Measurements from ENCODE around the gene PLEKHM3. TPM values are rescaled to one million over a fixed set of nuclear protein-coding genes. Genes with fewer than 3 reads are reported as not detected.
"Not testable (repeated sequence)": the region's sequence is repeated elsewhere in the genome, so short reads cannot be mapped to it uniquely, and the experiment has no call there.

PLEKHM3 gene
- total RNA-seq, 3 donors from 2014 or later (not counting 1 experiment from before 2014, with no cell fraction given), result 21.7 to 27.7 (median 26.3) TPM

GRCh38 chr2:207812058-207812725 is 213.1 kb downstream of the PLEKHM3 start:
- no peaks in the 10 kb centered on the region for H3K27me3 ChIP-seq (ENCODE audit: control insufficient read depth, insufficient read depth, low read length)
- H3K27ac Mint-ChIP-seq, result no peak overlapping the region
- H3K9me3 ChIP-seq (ENCODE audit: control insufficient read depth, insufficient read depth, low read length), result no peaks in the 10 kb centered on the region
- no peaks in the 10 kb centered on the region for H3K4me1 Mint-ChIP-seq
- no peak for DNase-seq
- no peaks in the 10 kb centered on the region for H3K4me1 ChIP-seq (ENCODE audit: control insufficient read depth, insufficient read depth, low read length)
- no peaks in the 10 kb centered on the region for H3K27me3 Mint-ChIP-seq (ENCODE audit: low read depth in 2 of 2)
- H3K4me3 ChIP-seq (ENCODE audit: low read length), result no peak overlapping the region
- TF ChIP-seq, protein P1, sequence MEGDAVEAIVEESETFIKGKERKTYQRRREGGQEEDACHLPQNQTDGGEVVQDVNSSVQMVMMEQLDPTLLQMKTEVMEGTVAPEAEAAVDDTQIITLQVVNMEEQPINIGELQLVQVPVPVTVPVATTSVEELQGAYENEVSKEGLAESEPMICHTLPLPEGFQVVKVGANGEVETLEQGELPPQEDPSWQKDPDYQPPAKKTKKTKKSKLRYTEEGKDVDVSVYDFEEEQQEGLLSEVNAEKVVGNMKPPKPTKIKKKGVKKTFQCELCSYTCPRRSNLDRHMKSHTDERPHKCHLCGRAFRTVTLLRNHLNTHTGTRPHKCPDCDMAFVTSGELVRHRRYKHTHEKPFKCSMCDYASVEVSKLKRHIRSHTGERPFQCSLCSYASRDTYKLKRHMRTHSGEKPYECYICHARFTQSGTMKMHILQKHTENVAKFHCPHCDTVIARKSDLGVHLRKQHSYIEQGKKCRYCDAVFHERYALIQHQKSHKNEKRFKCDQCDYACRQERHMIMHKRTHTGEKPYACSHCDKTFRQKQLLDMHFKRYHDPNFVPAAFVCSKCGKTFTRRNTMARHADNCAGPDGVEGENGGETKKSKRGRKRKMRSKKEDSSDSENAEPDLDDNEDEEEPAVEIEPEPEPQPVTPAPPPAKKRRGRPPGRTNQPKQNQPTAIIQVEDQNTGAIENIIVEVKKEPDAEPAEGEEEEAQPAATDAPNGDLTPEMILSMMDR (IDR thresholded peaks at IDR 0.05), result no peak
- H3K27ac ChIP-seq (ENCODE audit: low read length), result no peak overlapping the region
- no peak overlapping the region for H3K4me3 Mint-ChIP-seq
- no peaks in the 10 kb centered on the region for H3K36me3 ChIP-seq (ENCODE audit: control insufficient read depth, insufficient read depth, low read length)
- 93% methylated on average over 9 of the region's 9 CpGs for WGBS (ENCODE audit: insufficient coverage)
- no peaks in the 10 kb centered on the region for H3K9me3 Mint-ChIP-seq
- ATAC-seq, result no peak
- H3K36me3 Mint-ChIP-seq, result no peaks in the 10 kb centered on the region
- intact Hi-C loops (cut with micrococcal nuclease), result no loop called here

DNA sequence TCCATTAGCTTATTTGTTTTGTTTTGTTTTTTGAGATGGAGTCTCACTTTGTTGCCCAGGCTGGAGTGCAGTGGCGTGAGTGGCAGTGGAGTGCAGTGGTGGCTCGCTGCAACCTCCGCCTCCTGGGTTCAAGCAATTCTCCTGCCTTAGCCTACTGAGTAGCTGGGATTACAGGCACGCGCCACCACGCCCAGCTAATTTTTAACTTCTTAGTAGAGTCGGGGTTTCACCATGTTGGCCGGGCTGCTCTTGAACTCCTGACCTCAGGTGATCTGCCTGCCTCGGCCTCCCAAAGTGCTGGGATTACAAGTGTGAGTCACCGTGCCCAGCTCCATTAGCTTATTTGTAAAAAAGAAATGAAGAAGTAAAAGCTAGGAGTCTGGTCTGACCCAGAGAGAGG is 213.7 kb downstream of the PLEKHM3 start:
- H3K9me3 ChIP-seq (ENCODE audit: control insufficient read depth, insufficient read depth, low read length); DNase-seq; H3K4me1 Mint-ChIP-seq; H3K36me3 ChIP-seq (ENCODE audit: control insufficient read depth, insufficient read depth, low read length); ATAC-seq; H3K4me3 Mint-ChIP-seq; H3K4me3 ChIP-seq (ENCODE audit: low read length); H3K36me3 Mint-ChIP-seq; intact Hi-C loops (cut with micrococcal nuclease); H3K27ac ChIP-seq (ENCODE audit: low read length); H3K27me3 ChIP-seq (ENCODE audit: control insufficient read depth, insufficient read depth, low read length); H3K4me1 ChIP-seq (ENCODE audit: control insufficient read depth, insufficient read depth, low read length); H3K9me3 Mint-ChIP-seq; H3K27ac Mint-ChIP-seq; H3K27me3 Mint-ChIP-seq (ENCODE audit: low read depth in 2 of 2): not testable (repeated sequence)
- WGBS (ENCODE audit: insufficient coverage), result 90% methylated on average over 10 of the region's 10 CpGs

DNA sequence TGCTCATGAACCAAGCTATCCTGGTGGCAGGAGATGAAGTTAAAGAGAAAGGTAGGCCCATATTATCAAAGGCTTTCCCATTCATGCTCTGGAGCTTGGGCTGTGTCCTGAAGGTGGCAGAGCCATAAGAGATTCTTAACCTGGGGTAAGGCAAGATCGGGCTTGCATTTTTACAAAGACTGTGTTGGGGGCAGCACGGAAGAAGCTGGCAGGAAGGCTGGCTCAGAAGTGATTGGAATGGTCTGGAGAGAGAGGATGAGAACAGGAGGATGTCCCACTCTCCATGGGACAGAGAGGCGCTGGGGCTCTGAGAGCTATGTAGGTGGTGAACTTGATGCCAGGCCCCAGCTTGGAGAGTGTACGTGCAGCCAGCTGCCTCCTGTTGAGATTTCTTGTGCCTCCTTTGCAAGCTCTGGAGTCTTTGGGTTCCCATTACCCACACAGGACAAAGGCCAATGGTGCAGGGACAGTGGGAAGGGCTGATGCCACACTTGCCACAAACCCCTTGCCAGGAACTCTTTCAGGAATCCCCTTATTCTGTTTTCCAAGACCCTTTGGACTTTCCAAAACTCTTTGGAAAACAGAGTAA is 215.0 kb downstream of the PLEKHM3 start:
- ATAC-seq (no peak), DNase-seq (no peak)
- WGBS (ENCODE audit: insufficient coverage), result 90% methylated on average over 4 of the region's 4 CpGs
- no peak overlapping the region for H3K27ac Mint-ChIP-seq
- H3K36me3 Mint-ChIP-seq, result no peaks in the 10 kb centered on the region
- no peaks in the 10 kb centered on the region for H3K27me3 Mint-ChIP-seq (ENCODE audit: low read depth in 2 of 2)
- no peak overlapping the region for H3K4me3 Mint-ChIP-seq
- Histone ChIP-seq H3K4me1 (ENCODE audit: control insufficient read depth, insufficient read depth, low read length) (no peaks in the 10 kb centered on the region), H3K27me3 (ENCODE audit: control insufficient read depth, insufficient read depth, low read length) (no peaks in the 10 kb centered on the region), H3K27ac (ENCODE audit: low read length) (no peak overlapping the region), H3K9me3 (ENCODE audit: control insufficient read depth, insufficient read depth, low read length) (no peaks in the 10 kb centered on the region), H3K36me3 (ENCODE audit: control insufficient read depth, insufficient read depth, low read length) (no peaks in the 10 kb centered on the region), H3K4me3 (ENCODE audit: low read length) (no peak overlapping the region)
- H3K4me1 Mint-ChIP-seq, result no peaks in the 10 kb centered on the region
- TF ChIP-seq, protein P1 (IDR thresholded peaks at IDR 0.05), result no peak
- intact Hi-C loops (cut with micrococcal nuclease), result no loop called here
- no peaks in the 10 kb centered on the region for H3K9me3 Mint-ChIP-seq

DNA sequence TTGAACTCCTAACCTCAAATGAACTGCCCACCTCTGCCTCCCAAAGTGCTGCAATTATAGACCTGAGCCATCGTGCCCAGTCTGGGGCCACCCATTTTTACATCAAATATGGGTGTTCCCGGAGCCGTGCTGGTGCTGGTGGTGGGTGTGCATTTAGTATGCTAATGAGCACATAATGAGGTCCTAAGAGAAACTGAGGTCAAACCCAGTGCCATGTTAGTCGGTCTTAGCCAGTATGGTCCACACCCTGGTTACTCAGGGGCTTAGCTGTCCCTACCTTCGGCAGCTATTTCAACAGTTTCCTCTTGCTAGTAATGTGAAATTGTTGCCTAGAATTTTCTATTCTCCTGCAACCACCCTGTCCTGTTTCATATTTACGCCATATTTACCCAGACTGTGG is 217.2 kb downstream of the PLEKHM3 start:
- Histone ChIP-seq H3K4me3 (ENCODE audit: low read length) (no peak overlapping the region), H3K36me3 (ENCODE audit: control insufficient read depth, insufficient read depth, low read length) (no peaks in the 10 kb centered on the region), H3K4me1 (ENCODE audit: control insufficient read depth, insufficient read depth, low read length) (no peaks in the 10 kb centered on the region), H3K27ac (ENCODE audit: low read length) (no peak overlapping the region), H3K9me3 (ENCODE audit: control insufficient read depth, insufficient read depth, low read length) (no peaks in the 10 kb centered on the region), H3K27me3 (ENCODE audit: control insufficient read depth, insufficient read depth, low read length) (no peaks in the 10 kb centered on the region)
- DNase-seq, result no peak
- Mint-ChIP-seq H3K9me3 (no peaks in the 10 kb centered on the region), H3K4me1 (no peaks in the 10 kb centered on the region), H3K27me3 (ENCODE audit: low read depth in 2 of 2) (no peaks in the 10 kb centered on the region), H3K4me3 (no peak overlapping the region), H3K27ac (no peak overlapping the region), H3K36me3 (no peaks in the 10 kb centered on the region)
- TF ChIP-seq, protein P1 (IDR thresholded peaks at IDR 0.05), result no peak
- no peak for ATAC-seq
- intact Hi-C loops (cut with micrococcal nuclease), result no loop called here
- 100% methylated on average over 5 of the region's 6 CpGs for WGBS (ENCODE audit: insufficient coverage)

Measured in natural killer cell (primary cell).